Measurements from ENCODE around the gene ABCD1.

DNA sequence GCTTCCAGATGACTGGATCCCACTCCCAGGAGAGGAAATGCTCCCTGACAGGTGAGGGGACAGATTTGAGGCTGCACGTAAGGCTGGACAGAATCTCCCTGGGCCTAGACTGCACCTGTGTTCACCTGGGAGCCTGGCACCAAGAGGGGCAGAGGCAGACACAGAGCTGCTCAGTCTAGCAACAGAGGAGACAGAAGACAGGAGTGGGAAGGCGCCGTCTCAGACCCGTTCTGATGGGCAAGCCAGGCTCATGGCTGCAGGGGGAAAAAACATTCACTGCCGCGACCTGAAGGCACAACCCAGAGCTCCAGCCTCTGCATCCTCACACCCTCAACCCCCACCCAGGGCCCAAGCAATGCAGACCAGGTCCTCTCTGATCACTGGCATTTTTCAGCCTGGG is 17.2 kb upstream of the ABCD1 start:
- no peak for TF ChIP-seq POLR2A (IDR thresholded peaks at IDR 0.05)
- TF ChIP-seq, protein P1, sequence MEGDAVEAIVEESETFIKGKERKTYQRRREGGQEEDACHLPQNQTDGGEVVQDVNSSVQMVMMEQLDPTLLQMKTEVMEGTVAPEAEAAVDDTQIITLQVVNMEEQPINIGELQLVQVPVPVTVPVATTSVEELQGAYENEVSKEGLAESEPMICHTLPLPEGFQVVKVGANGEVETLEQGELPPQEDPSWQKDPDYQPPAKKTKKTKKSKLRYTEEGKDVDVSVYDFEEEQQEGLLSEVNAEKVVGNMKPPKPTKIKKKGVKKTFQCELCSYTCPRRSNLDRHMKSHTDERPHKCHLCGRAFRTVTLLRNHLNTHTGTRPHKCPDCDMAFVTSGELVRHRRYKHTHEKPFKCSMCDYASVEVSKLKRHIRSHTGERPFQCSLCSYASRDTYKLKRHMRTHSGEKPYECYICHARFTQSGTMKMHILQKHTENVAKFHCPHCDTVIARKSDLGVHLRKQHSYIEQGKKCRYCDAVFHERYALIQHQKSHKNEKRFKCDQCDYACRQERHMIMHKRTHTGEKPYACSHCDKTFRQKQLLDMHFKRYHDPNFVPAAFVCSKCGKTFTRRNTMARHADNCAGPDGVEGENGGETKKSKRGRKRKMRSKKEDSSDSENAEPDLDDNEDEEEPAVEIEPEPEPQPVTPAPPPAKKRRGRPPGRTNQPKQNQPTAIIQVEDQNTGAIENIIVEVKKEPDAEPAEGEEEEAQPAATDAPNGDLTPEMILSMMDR (IDR thresholded peaks at IDR 0.05): no peak

All from gastroesophageal sphincter (tissue), 3 donors.